Neural cell (in vitro differentiated cells): Measurements from ENCODE around the gene ZNF512B.

Experiments
- EP300 ChIP-seq: fragments of 450-650 bp; conservative IDR thresholded peaks from 2 replicates; pipeline ENCODE4 v1.6.1; 2014; ENCODE audit warnings: antibody characterized with exemption, mild to moderate bottlenecking, moderate library complexity; ENCODE audit not compliant: poor library complexity, severe bottlenecking
- EZH2 ChIP-seq: fragments of 200-600, 300-800 bp; shearing (Covaris generic), sonication (generic); IDR thresholded peaks from 2 replicates; pipeline ENCODE4 v1.6.1; 2014; ENCODE audit warnings: antibody characterized with exemption, low read length, borderline replicate concordance, mild to moderate bottlenecking; ENCODE audit not compliant: insufficient read depth, poor library complexity, severe bottlenecking
- POLR2AphosphoS5 ChIP-seq: IDR thresholded peaks from 2 replicates; pipeline ENCODE4 v1.6.1; 2012
- RAD21 ChIP-seq: fragments of 450-650 bp; conservative IDR thresholded peaks from 2 replicates; pipeline ENCODE4 v1.6.1; 2014; ENCODE audit warnings: antibody characterized with exemption, mild to moderate bottlenecking, moderate library complexity
- TF ChIP-seq, protein P1 (sequence below): fragments of 450-650 bp; IDR thresholded peaks from 2 replicates; pipeline ENCODE4 v1.5.1; 2014; ENCODE audit warnings: antibody characterized with exemption, mild to moderate bottlenecking, moderate library complexity; ENCODE audit not compliant: poor library complexity, severe bottlenecking
- TF ChIP-seq, protein P2 (sequence below): IDR thresholded peaks from 2 replicates; pipeline ENCODE4 v1.6.1; 2012; ENCODE audit warnings: borderline replicate concordance

DNA sequence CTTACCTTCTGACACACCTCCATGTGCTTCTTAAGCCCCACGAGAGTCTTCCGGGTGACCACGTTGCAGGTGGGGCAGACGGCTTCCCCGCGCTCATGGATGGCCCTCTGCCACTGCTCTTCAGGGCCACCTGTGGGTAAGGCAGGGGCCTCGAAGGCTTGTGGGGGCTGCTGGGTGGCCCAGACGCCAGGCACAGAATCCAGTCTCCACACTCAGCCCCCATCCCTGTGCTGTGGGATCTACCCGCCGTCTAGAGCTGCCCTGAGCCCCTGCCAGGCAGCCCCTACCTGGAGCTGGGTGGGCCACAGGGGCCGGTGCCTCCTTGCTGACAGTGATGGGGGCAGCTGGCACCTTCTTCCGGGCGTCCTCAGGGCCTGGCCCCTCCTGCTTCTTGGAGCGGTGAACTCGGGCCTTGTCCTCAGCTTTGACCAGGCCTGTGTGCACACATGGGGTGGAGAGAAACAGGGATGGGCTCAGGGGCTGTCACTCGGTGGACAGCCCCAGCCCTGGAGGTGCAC lies 5.9 kb downstream of the ZNF512B start:
- TF ChIP-seq, protein P1, sequence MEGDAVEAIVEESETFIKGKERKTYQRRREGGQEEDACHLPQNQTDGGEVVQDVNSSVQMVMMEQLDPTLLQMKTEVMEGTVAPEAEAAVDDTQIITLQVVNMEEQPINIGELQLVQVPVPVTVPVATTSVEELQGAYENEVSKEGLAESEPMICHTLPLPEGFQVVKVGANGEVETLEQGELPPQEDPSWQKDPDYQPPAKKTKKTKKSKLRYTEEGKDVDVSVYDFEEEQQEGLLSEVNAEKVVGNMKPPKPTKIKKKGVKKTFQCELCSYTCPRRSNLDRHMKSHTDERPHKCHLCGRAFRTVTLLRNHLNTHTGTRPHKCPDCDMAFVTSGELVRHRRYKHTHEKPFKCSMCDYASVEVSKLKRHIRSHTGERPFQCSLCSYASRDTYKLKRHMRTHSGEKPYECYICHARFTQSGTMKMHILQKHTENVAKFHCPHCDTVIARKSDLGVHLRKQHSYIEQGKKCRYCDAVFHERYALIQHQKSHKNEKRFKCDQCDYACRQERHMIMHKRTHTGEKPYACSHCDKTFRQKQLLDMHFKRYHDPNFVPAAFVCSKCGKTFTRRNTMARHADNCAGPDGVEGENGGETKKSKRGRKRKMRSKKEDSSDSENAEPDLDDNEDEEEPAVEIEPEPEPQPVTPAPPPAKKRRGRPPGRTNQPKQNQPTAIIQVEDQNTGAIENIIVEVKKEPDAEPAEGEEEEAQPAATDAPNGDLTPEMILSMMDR, result no peak
- TF ChIP-seq EZH2 (no peak), EP300 (no peak), RAD21 (no peak), POLR2AphosphoS5 (no peak)
- TF ChIP-seq, protein P2, sequence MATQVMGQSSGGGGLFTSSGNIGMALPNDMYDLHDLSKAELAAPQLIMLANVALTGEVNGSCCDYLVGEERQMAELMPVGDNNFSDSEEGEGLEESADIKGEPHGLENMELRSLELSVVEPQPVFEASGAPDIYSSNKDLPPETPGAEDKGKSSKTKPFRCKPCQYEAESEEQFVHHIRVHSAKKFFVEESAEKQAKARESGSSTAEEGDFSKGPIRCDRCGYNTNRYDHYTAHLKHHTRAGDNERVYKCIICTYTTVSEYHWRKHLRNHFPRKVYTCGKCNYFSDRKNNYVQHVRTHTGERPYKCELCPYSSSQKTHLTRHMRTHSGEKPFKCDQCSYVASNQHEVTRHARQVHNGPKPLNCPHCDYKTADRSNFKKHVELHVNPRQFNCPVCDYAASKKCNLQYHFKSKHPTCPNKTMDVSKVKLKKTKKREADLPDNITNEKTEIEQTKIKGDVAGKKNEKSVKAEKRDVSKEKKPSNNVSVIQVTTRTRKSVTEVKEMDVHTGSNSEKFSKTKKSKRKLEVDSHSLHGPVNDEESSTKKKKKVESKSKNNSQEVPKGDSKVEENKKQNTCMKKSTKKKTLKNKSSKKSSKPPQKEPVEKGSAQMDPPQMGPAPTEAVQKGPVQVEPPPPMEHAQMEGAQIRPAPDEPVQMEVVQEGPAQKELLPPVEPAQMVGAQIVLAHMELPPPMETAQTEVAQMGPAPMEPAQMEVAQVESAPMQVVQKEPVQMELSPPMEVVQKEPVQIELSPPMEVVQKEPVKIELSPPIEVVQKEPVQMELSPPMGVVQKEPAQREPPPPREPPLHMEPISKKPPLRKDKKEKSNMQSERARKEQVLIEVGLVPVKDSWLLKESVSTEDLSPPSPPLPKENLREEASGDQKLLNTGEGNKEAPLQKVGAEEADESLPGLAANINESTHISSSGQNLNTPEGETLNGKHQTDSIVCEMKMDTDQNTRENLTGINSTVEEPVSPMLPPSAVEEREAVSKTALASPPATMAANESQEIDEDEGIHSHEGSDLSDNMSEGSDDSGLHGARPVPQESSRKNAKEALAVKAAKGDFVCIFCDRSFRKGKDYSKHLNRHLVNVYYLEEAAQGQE, result no peak
